ENCODE data around the gene PEX1.

PEX1 gene

GRCh38 chr7:92464515-92464914 is 63.8 kb downstream of the PEX1 start:
- no peak for TF ChIP-seq POLR2A (IDR thresholded peaks at IDR 0.05; ENCODE audit: low read depth, low read length)
- no peak for TF ChIP-seq POLR2AphosphoS5 (IDR thresholded peaks at IDR 0.05; ENCODE audit: low read depth, low read length)
- no peak for TF ChIP-seq TAF1 (IDR thresholded peaks at IDR 0.05; ENCODE audit: low read depth, low read length)
- TF ChIP-seq POU2F2 (IDR thresholded peaks at IDR 0.05; ENCODE audit: low read depth, low read length), result no peak
- TF ChIP-seq SPI1 (IDR thresholded peaks at IDR 0.05; ENCODE audit: low read depth, low read length), result no peak
- TF ChIP-seq PAX5 (IDR thresholded peaks at IDR 0.05; ENCODE audit: insufficient read depth, low read length, severe bottlenecking), result no peak
- no peak for DNase-seq (ENCODE audit: insufficient read length, low spot score)
- FAIRE-seq, result no peak

DNA sequence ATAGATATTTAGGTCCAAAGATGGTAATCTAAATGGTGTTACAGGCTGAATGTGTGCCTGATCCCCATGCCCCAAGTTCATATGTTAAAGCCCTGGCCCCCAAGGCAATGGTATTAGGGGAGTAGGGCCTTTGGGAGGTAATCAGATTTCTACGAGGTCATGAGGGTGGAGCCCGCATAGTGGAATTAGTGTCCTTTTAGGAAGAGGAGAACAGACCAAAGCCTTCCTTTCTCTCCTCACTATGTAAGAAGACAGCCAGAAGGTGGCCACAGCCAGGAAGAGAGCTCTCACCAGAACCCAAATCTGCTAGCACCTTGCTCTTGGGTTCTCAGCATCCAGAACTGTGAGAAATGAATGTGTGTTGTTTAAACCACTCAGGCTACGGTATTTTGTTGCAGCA is 65.8 kb downstream of the PEX1 start:
- no peak for FAIRE-seq
- no peak for TF ChIP-seq SPI1 (IDR thresholded peaks at IDR 0.05; ENCODE audit: low read depth, low read length)
- no peak for TF ChIP-seq POLR2AphosphoS5 (IDR thresholded peaks at IDR 0.05; ENCODE audit: low read depth, low read length)
- TF ChIP-seq POLR2A (IDR thresholded peaks at IDR 0.05; ENCODE audit: low read depth, low read length), result no peak
- no peak for TF ChIP-seq POU2F2 (IDR thresholded peaks at IDR 0.05; ENCODE audit: low read depth, low read length)
- no peak for TF ChIP-seq PAX5 (IDR thresholded peaks at IDR 0.05; ENCODE audit: insufficient read depth, low read length, severe bottlenecking)
- TF ChIP-seq TAF1 (IDR thresholded peaks at IDR 0.05; ENCODE audit: low read depth, low read length), result no peak
- no peak for DNase-seq (ENCODE audit: insufficient read length, low spot score)

DNA sequence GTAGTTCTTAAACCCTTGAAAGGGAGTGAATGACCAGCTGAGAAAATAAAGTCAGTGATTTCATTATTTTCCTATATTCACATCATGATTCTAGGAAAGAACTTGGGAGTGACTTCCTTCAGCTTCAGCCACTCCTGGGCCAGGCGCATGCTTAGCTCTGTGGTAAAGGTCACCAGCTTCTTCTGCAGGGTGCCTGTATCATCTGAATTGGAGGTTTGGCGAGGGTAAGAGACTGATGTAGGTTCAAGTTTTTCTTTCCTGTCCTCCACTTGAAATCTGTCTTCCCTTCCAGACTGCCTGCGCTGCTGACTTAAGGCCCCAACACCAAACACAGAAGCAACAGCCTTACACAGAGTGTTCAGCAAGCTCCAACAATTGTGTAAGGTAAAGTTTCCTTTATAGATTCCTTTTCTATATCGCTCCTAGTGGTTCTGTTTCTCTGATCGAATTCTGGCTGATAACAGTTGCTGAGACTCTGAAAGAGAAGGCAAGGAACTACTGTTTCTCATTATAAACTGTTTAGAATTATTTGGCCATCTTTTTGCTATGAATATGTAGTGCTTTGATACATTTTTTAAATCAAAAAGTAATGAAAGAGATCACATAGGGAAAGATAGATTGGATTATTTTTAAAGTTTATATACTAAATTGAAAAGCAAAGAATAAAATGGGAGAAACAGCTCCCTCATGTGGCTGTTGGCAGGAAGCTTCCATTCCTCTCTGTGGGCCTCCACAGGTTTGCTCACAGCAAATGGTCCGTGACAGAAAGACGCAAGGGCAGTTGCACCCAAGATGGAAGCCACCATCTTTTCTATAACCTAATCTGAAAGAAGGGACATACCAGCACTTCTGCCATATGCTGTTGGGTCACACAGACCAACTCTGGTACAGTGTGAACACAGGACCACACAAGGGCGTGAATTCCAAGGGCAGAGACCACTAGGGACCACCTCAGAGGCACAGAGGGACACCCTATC is 67.0 kb downstream of the PEX1 start:
- TF ChIP-seq POLR2AphosphoS5 (IDR thresholded peaks at IDR 0.05; ENCODE audit: low read depth, low read length) (no peak), PAX5 (IDR thresholded peaks at IDR 0.05; ENCODE audit: insufficient read depth, low read length, severe bottlenecking) (peak; percentile 15)
- DNase-seq (ENCODE audit: insufficient read length, low spot score) (peak; percentile 44), FAIRE-seq (peak; percentile 13)

DNA sequence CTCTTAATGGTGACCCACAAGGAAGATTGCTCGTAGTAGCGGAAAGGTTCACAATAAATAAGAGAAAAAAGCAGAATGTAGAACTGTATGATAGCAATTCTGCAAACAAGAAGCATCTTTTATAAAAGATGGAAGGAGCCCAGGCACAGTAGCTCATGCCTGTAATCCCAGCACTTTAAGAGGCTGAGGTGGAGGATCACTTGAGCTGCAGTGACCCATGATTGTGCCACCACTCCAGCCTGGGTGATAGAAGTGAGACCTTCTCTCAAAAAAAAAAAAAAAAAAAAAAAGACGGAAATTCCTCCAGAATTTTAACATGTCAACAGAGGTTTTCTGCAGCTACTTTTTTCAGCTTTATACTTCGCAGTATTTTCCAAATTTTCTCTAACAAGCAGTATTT is 67.8 kb downstream of the PEX1 start:
- DNase-seq (ENCODE audit: insufficient read length, low spot score) (no peak), FAIRE-seq (no peak)
- TF ChIP-seq POU2F2 (IDR thresholded peaks at IDR 0.05; ENCODE audit: low read depth, low read length) (no peak), POLR2AphosphoS5 (IDR thresholded peaks at IDR 0.05; ENCODE audit: low read depth, low read length) (no peak), TAF1 (IDR thresholded peaks at IDR 0.05; ENCODE audit: low read depth, low read length) (no peak), POLR2A (IDR thresholded peaks at IDR 0.05; ENCODE audit: low read depth, low read length) (no peak), SPI1 (IDR thresholded peaks at IDR 0.05; ENCODE audit: low read depth, low read length) (no peak), PAX5 (IDR thresholded peaks at IDR 0.05; ENCODE audit: insufficient read depth, low read length, severe bottlenecking) (no peak)

- DNase-seq (ENCODE audit: insufficient read length, low spot score), result no peak
- TF ChIP-seq POLR2AphosphoS5 (IDR thresholded peaks at IDR 0.05; ENCODE audit: low read depth, low read length) (no peak), PAX5 (IDR thresholded peaks at IDR 0.05; ENCODE audit: insufficient read depth, low read length, severe bottlenecking) (no peak), POU2F2 (IDR thresholded peaks at IDR 0.05; ENCODE audit: low read depth, low read length) (no peak), POLR2A (IDR thresholded peaks at IDR 0.05; ENCODE audit: low read depth, low read length) (no peak), SPI1 (IDR thresholded peaks at IDR 0.05; ENCODE audit: low read depth, low read length) (no peak), TAF1 (IDR thresholded peaks at IDR 0.05; ENCODE audit: low read depth, low read length) (no peak)
- FAIRE-seq, result no peak
Measured at GRCh38 chr7:92460109-92460508, 68.2 kb downstream of the PEX1 start.

- TF ChIP-seq SPI1 (IDR thresholded peaks at IDR 0.05; ENCODE audit: low read depth, low read length), result no peak
- TF ChIP-seq POU2F2 (IDR thresholded peaks at IDR 0.05; ENCODE audit: low read depth, low read length), result no peak
- no peak for TF ChIP-seq PAX5 (IDR thresholded peaks at IDR 0.05; ENCODE audit: insufficient read depth, low read length, severe bottlenecking)
- no peak for TF ChIP-seq POLR2A (IDR thresholded peaks at IDR 0.05; ENCODE audit: low read depth, low read length)
- TF ChIP-seq POLR2AphosphoS5 (IDR thresholded peaks at IDR 0.05; ENCODE audit: low read depth, low read length), result no peak
- TF ChIP-seq TAF1 (IDR thresholded peaks at IDR 0.05; ENCODE audit: low read depth, low read length), result no peak
- DNase-seq (ENCODE audit: insufficient read length, low spot score) (no peak), FAIRE-seq (no peak)
Measured at GRCh38 chr7:92456236-92456635, 72.1 kb downstream of the PEX1 start.

- FAIRE-seq, result no peak
- TF ChIP-seq POLR2A (IDR thresholded peaks at IDR 0.05; ENCODE audit: low read depth, low read length) (no peak), POU2F2 (IDR thresholded peaks at IDR 0.05; ENCODE audit: low read depth, low read length) (no peak), TAF1 (IDR thresholded peaks at IDR 0.05; ENCODE audit: low read depth, low read length) (no peak), PAX5 (IDR thresholded peaks at IDR 0.05; ENCODE audit: insufficient read depth, low read length, severe bottlenecking) (no peak), SPI1 (IDR thresholded peaks at IDR 0.05; ENCODE audit: low read depth, low read length) (no peak), POLR2AphosphoS5 (IDR thresholded peaks at IDR 0.05; ENCODE audit: low read depth, low read length) (no peak)
- no peak for DNase-seq (ENCODE audit: insufficient read length, low spot score)
Measured at GRCh38 chr7:92451645-92452044, 76.7 kb downstream of the PEX1 start.

DNA sequence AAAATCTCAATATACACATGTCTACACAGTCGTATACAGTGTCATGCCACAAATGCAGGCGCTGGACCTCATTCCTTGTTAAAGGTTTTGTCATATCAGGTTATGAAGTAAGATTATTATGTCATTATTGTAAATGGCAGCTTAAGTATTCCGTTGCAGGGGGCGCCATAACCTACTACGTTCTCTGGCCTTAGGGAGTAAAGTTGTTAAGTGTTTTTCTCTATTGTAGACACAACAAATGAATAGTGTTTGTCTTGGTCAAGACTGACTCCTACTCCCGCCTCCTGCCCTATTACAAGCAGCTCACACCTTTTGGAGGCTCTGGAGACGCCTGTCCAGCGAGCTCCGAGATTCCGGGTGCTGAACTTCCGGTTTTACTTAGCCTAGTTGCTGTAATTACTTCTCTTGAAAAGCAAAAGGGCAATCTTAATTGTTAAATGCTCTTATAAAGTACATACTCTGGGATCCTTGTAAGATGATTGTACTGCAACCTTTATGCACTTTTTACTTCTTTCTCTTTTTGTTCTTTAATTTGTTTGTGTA is 80.0 kb downstream of the PEX1 start:
- no peak for TF ChIP-seq POLR2A (IDR thresholded peaks at IDR 0.05; ENCODE audit: low read depth, low read length)
- 0 out of 2 replicates have a peak, but pooled peaks have one; percentile 31 for TF ChIP-seq TAF1 (IDR thresholded peaks at IDR 0.05; ENCODE audit: low read depth, low read length)
- FAIRE-seq (peak; percentile 58), DNase-seq (ENCODE audit: insufficient read length, low spot score) (no peak)

- FAIRE-seq (no peak), DNase-seq (ENCODE audit: insufficient read length, low spot score) (peak; percentile 60)
- TF ChIP-seq POLR2AphosphoS5 (IDR thresholded peaks at IDR 0.05; ENCODE audit: low read depth, low read length) (no peak), PAX5 (IDR thresholded peaks at IDR 0.05; ENCODE audit: insufficient read depth, low read length, severe bottlenecking) (no peak), SPI1 (IDR thresholded peaks at IDR 0.05; ENCODE audit: low read depth, low read length) (peak; percentile 68), POLR2A (IDR thresholded peaks at IDR 0.05; ENCODE audit: low read depth, low read length) (peak; percentile 27; the same call in 1 of the 2 replicates), POU2F2 (IDR thresholded peaks at IDR 0.05; ENCODE audit: low read depth, low read length) (peak; percentile 70), TAF1 (IDR thresholded peaks at IDR 0.05; ENCODE audit: low read depth, low read length) (peak; percentile 80)
Measured at GRCh38 chr7:92447345-92448204, 80.7 kb downstream of the PEX1 start, which contains the start of gene GATAD1. GATAD1 (plus strand) TSS chr7:92447482; CDS start chr7:92447730, 248 bp downstream.
